Measurements from ENCODE around the gene NFASC.

The NFASC gene

GRCh38 chr1:204871405-204872037, 859 bp downstream of the NFASC start:
- no peaks in the 10 kb centered on the region for H3K4me1 Mint-ChIP-seq (ENCODE audit: low read depth)
- H3K27ac Mint-ChIP-seq, result no peak overlapping the region
- no peaks in the 10 kb centered on the region for H3K9me3 Mint-ChIP-seq
- H3K4me3 Mint-ChIP-seq, result no peak overlapping the region
- H3K36me3 Mint-ChIP-seq (ENCODE audit: low read depth), result no peaks in the 10 kb centered on the region
- peaks cover 16% of the 10 kb centered on the region for H3K27me3 Mint-ChIP-seq

DNA sequence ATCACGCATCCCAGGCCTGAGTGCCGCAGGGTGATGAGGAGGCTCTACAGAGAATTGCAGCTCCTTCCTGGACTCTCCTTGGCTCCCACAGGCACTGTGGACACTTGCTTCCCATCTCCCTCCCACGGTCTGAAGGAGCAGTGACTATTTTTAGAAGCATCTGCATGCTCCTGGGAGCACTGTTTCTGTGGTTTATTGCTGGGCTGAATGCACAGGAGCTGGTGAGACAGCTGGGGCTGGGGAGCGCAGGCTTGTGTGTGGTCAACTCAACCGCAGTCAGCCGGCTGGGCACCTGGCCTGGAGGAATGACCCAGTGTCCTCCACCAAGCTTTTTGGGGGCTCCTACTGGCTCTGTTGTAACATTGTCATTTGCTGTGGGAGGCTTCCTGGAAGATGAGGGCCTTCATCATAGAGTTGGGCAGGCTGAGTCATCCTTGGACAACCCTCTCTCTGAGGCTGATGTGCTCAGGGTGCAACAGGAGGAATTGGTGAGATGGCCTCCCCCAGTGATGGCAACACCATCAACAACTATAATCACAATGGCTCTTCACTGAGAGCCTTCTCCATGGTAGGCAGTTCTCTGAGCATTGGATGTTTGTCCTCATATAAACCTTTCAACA, 1.7 kb downstream of the NFASC start:
- Mint-ChIP-seq H3K27me3 (peaks cover 14% of the 10 kb centered on the region), H3K36me3 (ENCODE audit: low read depth) (no peaks in the 10 kb centered on the region), H3K9me3 (no peaks in the 10 kb centered on the region), H3K4me3 (no peak overlapping the region), H3K4me1 (ENCODE audit: low read depth) (no peaks in the 10 kb centered on the region), H3K27ac (no peak overlapping the region)

DNA sequence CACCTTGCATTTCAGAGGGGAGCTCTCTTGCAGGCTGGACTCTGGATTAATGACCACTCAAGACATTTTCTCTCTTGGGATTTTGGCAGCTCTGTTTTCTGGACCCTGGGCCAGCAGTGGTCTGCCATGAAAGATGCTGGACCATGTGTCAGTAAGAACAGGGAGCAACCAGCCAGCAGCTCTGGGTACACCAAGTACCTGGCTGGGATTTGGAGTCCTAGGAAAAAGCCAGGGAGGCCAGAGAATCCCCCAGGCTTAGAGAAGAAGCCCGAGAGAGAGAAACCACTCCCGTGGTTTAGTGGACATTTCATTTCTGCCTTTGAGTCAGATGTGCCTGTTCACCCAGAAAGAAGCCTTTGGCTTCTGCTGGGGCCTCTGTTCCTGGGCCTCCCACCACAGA, 2.5 kb downstream of the NFASC start:
- no peaks in the 10 kb centered on the region for H3K4me1 Mint-ChIP-seq (ENCODE audit: low read depth)
- no peak overlapping the region for H3K27ac Mint-ChIP-seq
- no peaks in the 10 kb centered on the region for H3K9me3 Mint-ChIP-seq
- H3K36me3 Mint-ChIP-seq (ENCODE audit: low read depth), result no peaks in the 10 kb centered on the region
- peaks cover 18% of the 10 kb centered on the region for H3K27me3 Mint-ChIP-seq
- no peak overlapping the region for H3K4me3 Mint-ChIP-seq

GRCh38 chr1:204873714-204874113, 3.1 kb downstream of the NFASC start:
- Mint-ChIP-seq H3K4me1 (ENCODE audit: low read depth) (no peaks in the 10 kb centered on the region), H3K36me3 (ENCODE audit: low read depth) (no peaks in the 10 kb centered on the region), H3K4me3 (no peak overlapping the region), H3K27ac (no peak overlapping the region), H3K27me3 (peaks cover 22% of the 10 kb centered on the region), H3K9me3 (no peaks in the 10 kb centered on the region)

- Mint-ChIP-seq H3K27ac (no peak overlapping the region), H3K4me1 (ENCODE audit: low read depth) (no peaks in the 10 kb centered on the region), H3K4me3 (no peak overlapping the region), H3K9me3 (no peaks in the 10 kb centered on the region), H3K27me3 (peaks cover 21% of the 10 kb centered on the region), H3K36me3 (ENCODE audit: low read depth) (no peaks in the 10 kb centered on the region)
Measured at GRCh38 chr1:204874274-204874673, 3.6 kb downstream of the NFASC start.

- Mint-ChIP-seq H3K9me3 (no peaks in the 10 kb centered on the region), H3K4me3 (no peak overlapping the region), H3K4me1 (ENCODE audit: low read depth) (no peaks in the 10 kb centered on the region), H3K27me3 (peaks cover 17% of the 10 kb centered on the region), H3K36me3 (ENCODE audit: low read depth) (no peaks in the 10 kb centered on the region), H3K27ac (no peak overlapping the region)
Measured at GRCh38 chr1:204875255-204875654, 4.6 kb downstream of the NFASC start.

DNA sequence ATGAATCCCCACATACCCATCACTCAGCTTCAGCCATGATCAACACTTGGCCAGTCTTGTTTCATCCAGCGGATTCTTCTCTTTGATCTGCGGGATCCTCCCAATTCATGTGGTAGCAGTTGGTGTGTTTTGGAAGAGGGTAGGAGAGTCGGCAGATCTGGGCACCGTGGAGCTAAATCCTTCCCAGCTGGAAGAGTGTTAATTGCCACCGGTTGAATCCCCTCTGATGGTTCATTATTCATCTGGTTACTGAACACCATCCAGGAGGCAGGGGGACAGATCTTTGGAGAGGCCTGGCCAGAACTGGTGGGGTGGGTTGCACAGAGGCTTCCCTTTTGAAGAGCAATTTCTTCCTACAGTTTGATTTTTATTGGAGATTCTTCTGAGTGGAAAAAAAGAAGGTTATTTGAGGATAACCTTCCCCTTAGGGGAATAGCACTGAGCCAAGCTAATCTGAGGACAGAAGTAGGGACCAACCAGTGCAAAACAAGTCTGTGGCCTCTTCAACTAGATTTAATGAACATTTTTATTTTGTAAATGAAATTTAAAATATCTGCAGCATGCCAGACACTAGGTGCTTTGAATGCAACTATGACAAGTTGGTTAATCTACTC, 8.1 kb downstream of the NFASC start:
- Mint-ChIP-seq H3K27ac (no peak overlapping the region), H3K36me3 (ENCODE audit: low read depth) (no peaks in the 10 kb centered on the region), H3K4me3 (no peak overlapping the region), H3K9me3 (no peaks in the 10 kb centered on the region), H3K27me3 (peaks cover 17% of the 10 kb centered on the region), H3K4me1 (ENCODE audit: low read depth) (no peaks in the 10 kb centered on the region)

DNA sequence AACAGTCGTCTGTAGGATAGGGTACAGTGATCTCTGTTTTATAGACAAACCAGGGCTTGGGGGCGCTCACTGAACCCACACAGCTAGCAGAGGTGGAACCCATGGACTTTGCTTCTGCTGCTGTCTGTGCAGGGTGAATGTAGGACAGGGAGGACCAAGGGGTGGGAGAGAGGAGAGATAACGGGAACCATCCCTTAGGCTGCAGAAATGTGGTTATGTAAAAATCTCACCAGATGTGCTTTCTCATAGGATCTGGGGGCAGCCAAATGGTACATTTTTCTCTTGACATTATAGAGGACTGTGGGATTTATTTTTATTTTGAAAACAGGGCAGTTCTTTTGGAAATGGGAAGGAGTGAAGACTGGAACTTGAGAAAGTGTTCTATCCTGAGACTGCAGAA, 8.7 kb downstream of the NFASC start:
- Mint-ChIP-seq H3K36me3 (ENCODE audit: low read depth) (no peaks in the 10 kb centered on the region), H3K27ac (no peak overlapping the region), H3K9me3 (no peaks in the 10 kb centered on the region)

DNA sequence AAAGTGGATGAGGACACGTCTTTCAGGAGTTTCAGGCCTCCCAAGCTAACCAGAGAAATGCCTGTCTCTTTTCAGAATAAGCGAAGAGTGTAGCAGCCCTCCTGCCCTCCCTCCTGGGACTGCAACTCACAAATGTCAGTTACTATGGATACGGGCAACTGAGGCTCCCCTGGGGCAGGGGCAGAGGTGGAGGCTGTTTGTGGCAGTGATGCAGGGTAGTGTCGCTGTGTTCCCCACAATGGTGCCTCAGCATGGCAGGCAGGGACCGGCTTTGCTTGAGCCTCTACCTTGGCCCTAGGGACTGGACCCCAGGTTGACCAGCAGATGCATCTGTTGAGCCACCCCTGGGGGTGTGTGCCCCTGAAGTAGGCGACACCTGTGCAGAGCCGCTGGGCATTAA, 10.2 kb downstream of the NFASC start:
- H3K27me3 Mint-ChIP-seq, result peaks cover 20% of the 10 kb centered on the region
- no peaks in the 10 kb centered on the region for H3K9me3 Mint-ChIP-seq
- H3K27ac Mint-ChIP-seq, result no peak overlapping the region
- no peaks in the 10 kb centered on the region for H3K36me3 Mint-ChIP-seq (ENCODE audit: low read depth)
- H3K4me3 Mint-ChIP-seq, result no peak overlapping the region
- H3K4me1 Mint-ChIP-seq (ENCODE audit: low read depth), result no peaks in the 10 kb centered on the region

More for the DNA sequence above, 8.7 kb downstream of the NFASC start:
- no peak overlapping the region for H3K4me3 Mint-ChIP-seq
- H3K4me1 Mint-ChIP-seq (ENCODE audit: low read depth), result no peaks in the 10 kb centered on the region
- H3K27me3 Mint-ChIP-seq, result peaks cover 17% of the 10 kb centered on the region

- peaks cover 18% of the 10 kb centered on the region for H3K27me3 Mint-ChIP-seq
Measured at GRCh38 chr1:204882479-204882878, 11.8 kb downstream of the NFASC start.

DNA sequence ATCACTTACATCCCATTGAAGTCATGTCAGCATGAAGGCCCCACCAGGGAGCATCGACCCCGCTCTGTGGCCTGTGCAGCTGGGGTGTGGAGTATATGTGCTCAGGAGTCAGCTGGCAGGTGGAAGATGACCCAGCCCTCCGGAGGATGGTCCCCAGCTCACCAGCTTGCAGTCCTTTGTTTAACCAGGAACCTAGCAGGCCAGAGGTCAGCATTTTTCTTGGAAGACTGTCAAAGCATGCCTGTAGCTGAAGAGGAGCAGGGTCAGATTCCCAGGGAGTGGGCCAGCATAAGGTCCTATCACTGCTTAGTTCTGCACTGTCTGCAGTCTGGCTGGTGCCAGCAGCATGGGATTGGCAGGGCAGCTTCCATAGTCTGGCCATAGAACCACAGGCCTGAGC, 12.7 kb downstream of the NFASC start:
- no peaks in the 10 kb centered on the region for H3K4me1 Mint-ChIP-seq (ENCODE audit: low read depth)
- no peaks in the 10 kb centered on the region for H3K9me3 Mint-ChIP-seq
- peaks cover 9% of the 10 kb centered on the region for H3K27me3 Mint-ChIP-seq
- no peak overlapping the region for H3K4me3 Mint-ChIP-seq
- no peaks in the 10 kb centered on the region for H3K36me3 Mint-ChIP-seq (ENCODE audit: low read depth)
- H3K27ac Mint-ChIP-seq, result no peak overlapping the region

More at GRCh38 chr1:204882479-204882878, 11.8 kb downstream of the NFASC start:
- Mint-ChIP-seq H3K36me3 (ENCODE audit: low read depth) (no peaks in the 10 kb centered on the region), H3K4me3 (no peak overlapping the region), H3K4me1 (ENCODE audit: low read depth) (no peaks in the 10 kb centered on the region), H3K9me3 (no peaks in the 10 kb centered on the region), H3K27ac (no peak overlapping the region)

GRCh38 chr1:204885288-204885711, 14.6 kb downstream of the NFASC start:
- Mint-ChIP-seq H3K4me3 (no peak overlapping the region), H3K27ac (no peak overlapping the region), H3K9me3 (no peaks in the 10 kb centered on the region), H3K27me3 (peaks cover 11% of the 10 kb centered on the region), H3K36me3 (ENCODE audit: low read depth) (no peaks in the 10 kb centered on the region), H3K4me1 (ENCODE audit: low read depth) (no peaks in the 10 kb centered on the region)

GRCh38 chr1:204885790-204886189, 15.1 kb downstream of the NFASC start:
- Mint-ChIP-seq H3K27me3 (peaks cover 11% of the 10 kb centered on the region), H3K9me3 (no peaks in the 10 kb centered on the region), H3K4me3 (no peak overlapping the region), H3K36me3 (ENCODE audit: low read depth) (no peaks in the 10 kb centered on the region), H3K4me1 (ENCODE audit: low read depth) (no peaks in the 10 kb centered on the region), H3K27ac (no peak overlapping the region)

GRCh38 chr1:204887846-204888245, 17.2 kb downstream of the NFASC start:
- Mint-ChIP-seq H3K4me3 (no peak overlapping the region), H3K27me3 (peaks cover 11% of the 10 kb centered on the region), H3K4me1 (ENCODE audit: low read depth) (no peaks in the 10 kb centered on the region), H3K36me3 (ENCODE audit: low read depth) (no peaks in the 10 kb centered on the region), H3K27ac (no peak overlapping the region), H3K9me3 (no peaks in the 10 kb centered on the region)

DNA sequence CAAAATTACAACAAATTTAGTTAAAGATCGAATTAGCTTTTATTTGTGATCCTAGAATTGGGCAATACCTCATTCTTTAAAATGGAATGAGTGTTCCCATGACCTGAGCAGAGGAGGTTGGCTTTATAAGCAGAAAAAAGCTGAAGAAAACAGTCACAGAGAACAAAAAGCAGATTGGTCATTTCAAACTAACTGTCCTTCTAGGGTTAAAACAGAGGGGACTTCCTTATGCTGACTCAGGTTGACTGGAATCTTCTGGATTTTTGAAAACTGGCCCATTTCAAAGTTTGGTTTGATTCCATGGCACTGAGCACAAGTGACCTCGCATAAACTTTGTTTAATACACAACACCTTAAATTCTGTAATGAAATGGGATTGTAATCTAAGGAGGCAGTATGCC, 17.6 kb downstream of the NFASC start:
- H3K9me3 Mint-ChIP-seq, result no peaks in the 10 kb centered on the region
- H3K4me3 Mint-ChIP-seq, result no peak overlapping the region
- H3K4me1 Mint-ChIP-seq (ENCODE audit: low read depth), result no peaks in the 10 kb centered on the region
- no peaks in the 10 kb centered on the region for H3K36me3 Mint-ChIP-seq (ENCODE audit: low read depth)
- peaks cover 16% of the 10 kb centered on the region for H3K27me3 Mint-ChIP-seq
- H3K27ac Mint-ChIP-seq, result no peak overlapping the region
